Stomach (tissue), 4 donors: ENCODE measurements around the gene EPHX1.

Experiments
- POLR2A ChIP-seq, 4 donors: fragments of 450-650 bp; IDR thresholded peaks; one replicate each; pipeline ENCODE4 v1.6.1; 2016; ENCODE audit warnings: antibody characterized with exemption in 4 of 4, control low read depth in 2 of 4, mild to moderate bottlenecking in 1 of 4, moderate library complexity in 1 of 4
- POLR2AphosphoS5 ChIP-seq, 3 donors: sonication (generic); formaldehyde crosslinking; IDR thresholded peaks; one replicate each; pipeline ENCODE4 v1.6.1; 2016; ENCODE audit warnings: antibody characterized with exemption in 3 of 3
- TF ChIP-seq, protein P1 (sequence below), 7 experiments: fragments of 450-650 bp in 4 of 7; fragments of 200-600 bp in 3 of 7; sonication (generic) in 3 of 7; IDR thresholded peaks; one replicate each; pipeline ENCODE4 v1.5.1; 2016 to 2019; ENCODE audit warnings: antibody characterized with exemption in 7 of 7, control low read depth in 2 of 7, mild to moderate bottlenecking in 1 of 7

DNA sequence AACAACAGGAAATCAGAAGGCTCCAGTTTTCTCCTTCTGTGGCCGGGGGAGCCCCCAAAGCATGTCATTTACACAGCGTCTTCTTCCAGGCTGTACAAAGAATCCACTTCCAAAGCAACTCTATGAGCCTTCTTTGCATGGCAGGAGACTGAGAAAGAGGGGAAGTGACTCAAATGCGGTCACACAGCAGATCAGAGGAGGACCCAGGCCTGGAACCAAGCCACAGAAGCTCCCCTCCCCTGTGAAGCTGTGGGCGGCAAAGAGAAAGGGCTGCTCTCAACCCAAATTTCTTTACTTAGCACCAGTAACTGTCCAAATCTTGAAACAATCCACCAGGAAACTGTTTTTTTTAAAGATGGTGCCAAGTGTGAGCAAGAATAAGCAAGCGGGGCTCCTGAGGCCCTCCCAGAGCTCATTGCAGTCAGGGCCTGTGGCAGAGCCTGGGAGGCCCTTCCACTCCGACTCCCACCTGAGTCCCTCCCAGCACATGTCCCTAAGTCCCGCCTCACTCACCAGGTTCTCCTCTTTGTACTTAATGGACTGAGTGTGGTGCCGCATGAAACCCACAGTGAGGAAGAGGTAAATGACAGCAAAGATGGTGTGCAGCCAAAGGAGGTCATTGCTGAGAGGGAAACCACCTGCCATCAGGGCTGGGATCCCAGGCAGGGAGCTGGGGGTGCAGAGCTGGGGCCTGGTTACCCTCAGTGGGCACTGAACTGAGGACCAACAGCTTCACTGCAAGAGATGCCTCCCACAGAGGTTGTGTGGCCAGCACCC, 56.3 kb downstream of the EPHX1 start:
- TF ChIP-seq, protein P1, sequence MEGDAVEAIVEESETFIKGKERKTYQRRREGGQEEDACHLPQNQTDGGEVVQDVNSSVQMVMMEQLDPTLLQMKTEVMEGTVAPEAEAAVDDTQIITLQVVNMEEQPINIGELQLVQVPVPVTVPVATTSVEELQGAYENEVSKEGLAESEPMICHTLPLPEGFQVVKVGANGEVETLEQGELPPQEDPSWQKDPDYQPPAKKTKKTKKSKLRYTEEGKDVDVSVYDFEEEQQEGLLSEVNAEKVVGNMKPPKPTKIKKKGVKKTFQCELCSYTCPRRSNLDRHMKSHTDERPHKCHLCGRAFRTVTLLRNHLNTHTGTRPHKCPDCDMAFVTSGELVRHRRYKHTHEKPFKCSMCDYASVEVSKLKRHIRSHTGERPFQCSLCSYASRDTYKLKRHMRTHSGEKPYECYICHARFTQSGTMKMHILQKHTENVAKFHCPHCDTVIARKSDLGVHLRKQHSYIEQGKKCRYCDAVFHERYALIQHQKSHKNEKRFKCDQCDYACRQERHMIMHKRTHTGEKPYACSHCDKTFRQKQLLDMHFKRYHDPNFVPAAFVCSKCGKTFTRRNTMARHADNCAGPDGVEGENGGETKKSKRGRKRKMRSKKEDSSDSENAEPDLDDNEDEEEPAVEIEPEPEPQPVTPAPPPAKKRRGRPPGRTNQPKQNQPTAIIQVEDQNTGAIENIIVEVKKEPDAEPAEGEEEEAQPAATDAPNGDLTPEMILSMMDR (IDR thresholded peaks at IDR 0.05), result no peak
- TF ChIP-seq POLR2A (IDR thresholded peaks at IDR 0.05), result no peak
- TF ChIP-seq POLR2AphosphoS5 (IDR thresholded peaks at IDR 0.05), result no peak
